ENCODE data around the gene ADM5. TPM values are rescaled to one million over a fixed set of nuclear protein-coding genes. Genes with fewer than 3 reads are reported as not detected.

The ADM5 gene
- total RNA-seq, 1 donor from 2014 or later: 2.1 TPM

GRCh38 chr19:49651820-49652550, 37.4 kb upstream of the ADM5 start:
- Histone ChIP-seq H3K4me1 (no peaks in the 10 kb centered on the region), H3K4me3 (no peak overlapping the region), H3K27me3 (ENCODE audit: low read depth) (no peaks in the 10 kb centered on the region), H3K36me3 (peaks cover 92% of the 10 kb centered on the region), H3K27ac (no peak overlapping the region), H3K9me3 (no peaks in the 10 kb centered on the region)
- DNase-seq (no peak), ATAC-seq (no peak)
- intact Hi-C loops (cut with DNase I): no loop called here
- TF ChIP-seq CTCF (IDR thresholded peaks at IDR 0.05): no peak

GRCh38 chr19:49652551-49653465, 36.6 kb upstream of the ADM5 start:
- ATAC-seq (no peak), DNase-seq (no peak)
- H3K4me3 ChIP-seq: no peak overlapping the region
- no peak overlapping the region for H3K27ac ChIP-seq
- intact Hi-C loops (cut with DNase I): no loop called here
- no peak for TF ChIP-seq CTCF (IDR thresholded peaks at IDR 0.05)
- H3K4me1 ChIP-seq: no peaks in the 10 kb centered on the region
- no peaks in the 10 kb centered on the region for H3K27me3 ChIP-seq (ENCODE audit: low read depth)
- no peaks in the 10 kb centered on the region for H3K9me3 ChIP-seq
- H3K36me3 ChIP-seq: peaks cover 92% of the 10 kb centered on the region

GRCh38 chr19:49653466-49653806, 36.0 kb upstream of the ADM5 start:
- Histone ChIP-seq H3K27me3 (ENCODE audit: low read depth) (no peaks in the 10 kb centered on the region), H3K36me3 (peaks cover 92% of the 10 kb centered on the region), H3K27ac (no peak overlapping the region), H3K4me1 (no peaks in the 10 kb centered on the region), H3K4me3 (no peak overlapping the region), H3K9me3 (no peaks in the 10 kb centered on the region)
- TF ChIP-seq CTCF (IDR thresholded peaks at IDR 0.05): no peak
- intact Hi-C loops (cut with DNase I): no loop called here
- DNase-seq (no peak), ATAC-seq (no peak)

- no peak overlapping the region for H3K27ac ChIP-seq
Observed at GRCh38 chr19:49654581-49654980, 34.8 kb upstream of the ADM5 start.

More at GRCh38 chr19:49654581-49654980, 34.8 kb upstream of the ADM5 start:
- DNase-seq (no peak), ATAC-seq (no peak)
- Histone ChIP-seq H3K4me3 (no peak overlapping the region), H3K4me1 (no peaks in the 10 kb centered on the region), H3K27me3 (ENCODE audit: low read depth) (no peaks in the 10 kb centered on the region), H3K36me3 (peaks cover 92% of the 10 kb centered on the region), H3K9me3 (no peaks in the 10 kb centered on the region)
- TF ChIP-seq CTCF (IDR thresholded peaks at IDR 0.05): no peak
- intact Hi-C loops (cut with DNase I): no loop called here
